Measurements from ENCODE around the gene SMARCAL1. TPM values are rescaled to one million over a fixed set of nuclear protein-coding genes. Genes with fewer than 3 reads are reported as not detected.

The SMARCAL1 gene
- total RNA-seq, 1 experiment from 2014 or later: 40.5 TPM

- Histone ChIP-seq H3K27me3 (ENCODE audit: insufficient read depth, low read depth) (no peaks in the 10 kb centered on the region), H3K4me1 (replicated peaks; ENCODE audit: insufficient read depth) (0 out of 2 replicates have a peak, but pooled peaks cover 11% of the 10 kb centered on the region), H3K9me3 (ENCODE audit: insufficient read depth, low read depth) (no peaks in the 10 kb centered on the region), H3K36me3 (ENCODE audit: low read depth) (no peaks in the 10 kb centered on the region), H4K20me1 (ENCODE audit: insufficient read depth) (no peaks in the 10 kb centered on the region), H3K9me2 (ENCODE audit: insufficient read depth) (no peaks in the 10 kb centered on the region), H3K27ac (no peak overlapping the region), H3F3A (ENCODE audit: insufficient read depth, low read depth) (no peaks in the 10 kb centered on the region), H3K4me3 (no peak overlapping the region), H3K79me2 (ENCODE audit: low read depth) (peaks cover 9% of the 10 kb centered on the region), H2AFZ (no peak overlapping the region), H3K4me2 (no peak overlapping the region)
- BruUV-seq (replicated peaks): no TSS peak
- no peak for TF ChIP-seq EZH2 (IDR thresholded peaks at IDR 0.05; ENCODE audit: low read depth)
- TF ChIP-seq CTCF (conservative IDR thresholded peaks at IDR 0.05): no peak
- no peak for DNase-seq
- CTCF ChIA-PET: no interaction called here
- POLR2A ChIA-PET (ENCODE audit: unreplicated experiment): no interaction called here
- intact Hi-C loops (cut with micrococcal nuclease; ENCODE audit: unreplicated experiment): no loop called here
These were observed 3.3 kb downstream of the SMARCAL1 start for GRCh38 chr2:216415541-216415940.

- DNase-seq: no peak
- no peak overlapping the region for H2AFZ ChIP-seq
- no peak overlapping the region for H3K4me3 ChIP-seq
- H4K20me1 ChIP-seq (ENCODE audit: insufficient read depth): no peaks in the 10 kb centered on the region
- no peaks in the 10 kb centered on the region for H3F3A ChIP-seq (ENCODE audit: insufficient read depth, low read depth)
- ChIA-PET POLR2A (ENCODE audit: unreplicated experiment) (no interaction called here), CTCF (no interaction called here)
- H3K9me3 ChIP-seq (ENCODE audit: insufficient read depth, low read depth): no peaks in the 10 kb centered on the region
- H3K4me1 ChIP-seq (replicated peaks; ENCODE audit: insufficient read depth): 0 out of 2 replicates have a peak, but pooled peaks cover 7% of the 10 kb centered on the region
- no peak overlapping the region for H3K4me2 ChIP-seq
- no TSS peak for BruUV-seq (replicated peaks)
- no peak overlapping the region for H3K27ac ChIP-seq
- no peak for TF ChIP-seq CTCF (conservative IDR thresholded peaks at IDR 0.05)
- TF ChIP-seq EZH2 (IDR thresholded peaks at IDR 0.05; ENCODE audit: low read depth): no peak
- intact Hi-C loops (cut with micrococcal nuclease; ENCODE audit: unreplicated experiment): no loop called here
- no peaks in the 10 kb centered on the region for H3K9me2 ChIP-seq (ENCODE audit: insufficient read depth)
- no peaks in the 10 kb centered on the region for H3K27me3 ChIP-seq (ENCODE audit: insufficient read depth, low read depth)
- H3K36me3 ChIP-seq (ENCODE audit: low read depth): no peaks in the 10 kb centered on the region
- peaks cover 9% of the 10 kb centered on the region for H3K79me2 ChIP-seq (ENCODE audit: low read depth)
These were observed 4.5 kb downstream of the SMARCAL1 start for GRCh38 chr2:216416571-216417307.

GRCh38 chr2:216418981-216419380 lies 6.7 kb downstream of the SMARCAL1 start:
- TF ChIP-seq EZH2 (IDR thresholded peaks at IDR 0.05; ENCODE audit: low read depth) (no peak), CTCF (conservative IDR thresholded peaks at IDR 0.05) (no peak)
- H3K4me3 ChIP-seq: no peak overlapping the region
- no peak overlapping the region for H3K4me2 ChIP-seq
- ChIA-PET CTCF (no interaction called here), POLR2A (ENCODE audit: unreplicated experiment) (no interaction called here)
- BruUV-seq (replicated peaks): no TSS peak
- no peak overlapping the region for H3K27ac ChIP-seq
- no peaks in the 10 kb centered on the region for H4K20me1 ChIP-seq (ENCODE audit: insufficient read depth)
- DNase-seq: no peak
- intact Hi-C loops (cut with micrococcal nuclease; ENCODE audit: unreplicated experiment): no loop called here
- no peak overlapping the region for H2AFZ ChIP-seq
- 0 out of 2 replicates have a peak, but pooled peaks cover under 1% of the 10 kb centered on the region for H3K79me2 ChIP-seq (ENCODE audit: low read depth)
- no peaks in the 10 kb centered on the region for H3K4me1 ChIP-seq (replicated peaks; ENCODE audit: insufficient read depth)
- no peaks in the 10 kb centered on the region for H3F3A ChIP-seq (ENCODE audit: insufficient read depth, low read depth)
- no peaks in the 10 kb centered on the region for H3K9me3 ChIP-seq (ENCODE audit: insufficient read depth, low read depth)
- H3K27me3 ChIP-seq (ENCODE audit: insufficient read depth, low read depth): no peaks in the 10 kb centered on the region
- no peaks in the 10 kb centered on the region for H3K36me3 ChIP-seq (ENCODE audit: low read depth)
- H3K9me2 ChIP-seq (ENCODE audit: insufficient read depth): no peaks in the 10 kb centered on the region

All from PC-9 (cell line).